Measurements from ENCODE around the gene REEP3. TPM values are rescaled to one million over a fixed set of nuclear protein-coding genes. Genes with fewer than 3 reads are reported as not detected.
A peak's percentile ranks its signal among the peaks of the same experiment; 100 is the strongest.

REEP3 gene
- total and polyA plus RNA-seq, 4 donors: 20.9 to 74.3 (median 43.1) TPM

- Histone ChIP-seq H3K27ac (ENCODE audit: low read depth in 1 of 2, low read length in 2 of 2) (no peak overlapping the region), H3K36me3 (ENCODE audit: control insufficient read depth in 1 of 2, insufficient read depth in 2 of 2, low read length in 1 of 2) (peaks cover 3% of the 10 kb centered on the region in 2 donors), H3K4me1 (ENCODE audit: control insufficient read depth in 1 of 2, insufficient read depth in 2 of 2, low read length in 2 of 2) (peaks cover 0 to 2% of the 10 kb centered on the region in 2 donors), H3K4me3 (ENCODE audit: low read length in 2 of 2) (no peak overlapping the region), H3K27me3 (ENCODE audit: control insufficient read depth in 1 of 2, insufficient read depth in 2 of 2, low read length in 1 of 2) (no peaks in the 10 kb centered on the region), H3K9me3 (ENCODE audit: control insufficient read depth, low read length) (no peaks in the 10 kb centered on the region)
- no peak for DNase-seq
- intact Hi-C loops (cut with DNase I): no loop called here
- ATAC-seq (ENCODE audit: low FRiP score): peak; percentile 26
- WGBS, 2 donors: 63 to 67% methylated on average over 2 of the region's 2 CpGs
Observed at GRCh38 chr10:63614371-63614891, 93.2 kb downstream of the REEP3 start.

GRCh38 chr10:63618552-63618951 is 97.4 kb downstream of the REEP3 start:
- intact Hi-C loops (cut with DNase I): no loop called here
- Histone ChIP-seq H3K27me3 (ENCODE audit: control insufficient read depth in 1 of 2, insufficient read depth in 2 of 2, low read length in 1 of 2) (no peaks in the 10 kb centered on the region), H3K4me1 (ENCODE audit: control insufficient read depth in 1 of 2, insufficient read depth in 2 of 2, low read length in 2 of 2) (peaks cover 0 to 2% of the 10 kb centered on the region in 2 donors), H3K36me3 (ENCODE audit: control insufficient read depth in 1 of 2, insufficient read depth in 2 of 2, low read length in 1 of 2) (peaks cover 2 to 3% of the 10 kb centered on the region in 2 donors), H3K9me3 (ENCODE audit: control insufficient read depth, low read length) (no peaks in the 10 kb centered on the region), H3K4me3 (ENCODE audit: low read length in 2 of 2) (no peak overlapping the region), H3K27ac (ENCODE audit: low read depth in 1 of 2, low read length in 2 of 2) (no peak overlapping the region)
- 85 to 94% methylated on average over 3 of the region's 3 CpGs for WGBS, 2 donors
- DNase-seq: no peak
- ATAC-seq (ENCODE audit: low FRiP score): no peak

GRCh38 chr10:63619426-63619825 is 98.2 kb downstream of the REEP3 start:
- peaks cover 2 to 3% of the 10 kb centered on the region in 2 donors for H3K36me3 ChIP-seq (ENCODE audit: control insufficient read depth in 1 of 2, insufficient read depth in 2 of 2, low read length in 1 of 2)
- H3K4me3 ChIP-seq (ENCODE audit: low read length in 2 of 2): no peak overlapping the region
- peaks cover 0 to 2% of the 10 kb centered on the region in 2 donors for H3K4me1 ChIP-seq (ENCODE audit: control insufficient read depth in 1 of 2, insufficient read depth in 2 of 2, low read length in 2 of 2)
- WGBS, 2 donors: 95 to 96% methylated on average over 7 of the region's 7 CpGs
- no peak for DNase-seq
- H3K27me3 ChIP-seq (ENCODE audit: control insufficient read depth in 1 of 2, insufficient read depth in 2 of 2, low read length in 1 of 2): no peaks in the 10 kb centered on the region
- intact Hi-C loops (cut with DNase I): no loop called here
- no peak overlapping the region for H3K27ac ChIP-seq (ENCODE audit: low read depth in 1 of 2, low read length in 2 of 2)
- ATAC-seq (ENCODE audit: low FRiP score): no peak
- H3K9me3 ChIP-seq (ENCODE audit: control insufficient read depth, low read length): no peaks in the 10 kb centered on the region

GRCh38 chr10:63622097-63622496 is 100.9 kb downstream of the REEP3 start:
- no peak for DNase-seq
- no peak overlapping the region for H3K27ac ChIP-seq (ENCODE audit: low read depth in 1 of 2, low read length in 2 of 2)
- 77 to 86% methylated on average over 2 of the region's 2 CpGs for WGBS, 2 donors
- intact Hi-C loops (cut with DNase I): loop anchor here in 1 of 2 donors (10.0 kb wide), 1 partner anchor 407 kb away; no protein-coding TSS in a partner anchor
- ATAC-seq (ENCODE audit: low FRiP score): no peak
- H3K36me3 ChIP-seq (ENCODE audit: control insufficient read depth in 1 of 2, insufficient read depth in 2 of 2, low read length in 1 of 2): no peaks in the 10 kb centered on the region
- H3K4me1 ChIP-seq (ENCODE audit: control insufficient read depth in 1 of 2, insufficient read depth in 2 of 2, low read length in 2 of 2): no peaks in the 10 kb centered on the region
- no peaks in the 10 kb centered on the region for H3K9me3 ChIP-seq (ENCODE audit: control insufficient read depth, low read length)
- no peak overlapping the region for H3K4me3 ChIP-seq (ENCODE audit: low read length in 2 of 2)
- no peaks in the 10 kb centered on the region for H3K27me3 ChIP-seq (ENCODE audit: control insufficient read depth in 1 of 2, insufficient read depth in 2 of 2, low read length in 1 of 2)

DNA sequence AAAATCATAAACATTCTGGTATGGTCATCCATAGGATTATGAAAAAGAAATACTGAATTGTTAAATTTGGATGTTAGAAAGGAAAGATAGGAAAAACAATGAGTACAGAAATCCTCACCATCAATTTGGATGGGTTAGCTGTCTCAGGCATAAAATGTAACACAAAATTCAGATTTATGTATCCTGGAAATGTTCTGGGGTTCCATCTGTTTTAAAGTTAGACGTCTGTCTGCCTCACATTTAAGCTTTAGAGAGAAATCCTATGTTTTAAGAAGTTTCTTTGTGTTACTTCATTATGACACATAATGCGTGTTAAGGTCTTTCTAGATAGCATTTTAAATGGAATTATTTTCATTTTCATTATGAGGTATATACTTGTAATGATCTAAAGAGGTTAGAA is 103.5 kb downstream of the REEP3 start:
- H3K27ac ChIP-seq (ENCODE audit: low read depth in 1 of 2, low read length in 2 of 2): no peak overlapping the region
- H3K4me3 ChIP-seq (ENCODE audit: low read length in 2 of 2): no peak overlapping the region
- H3K27me3 ChIP-seq (ENCODE audit: control insufficient read depth in 1 of 2, insufficient read depth in 2 of 2, low read length in 1 of 2): no peaks in the 10 kb centered on the region
- H3K36me3 ChIP-seq (ENCODE audit: control insufficient read depth in 1 of 2, insufficient read depth in 2 of 2, low read length in 1 of 2): no peaks in the 10 kb centered on the region
- intact Hi-C loops (cut with DNase I): loop anchor here (5.0 to 10.0 kb wide), 5 partner anchors 32 to 457 kb away; partner anchors contain the start of gene JMJD1C (in 1 of the 2)
- peaks cover 0 to 2% of the 10 kb centered on the region in 2 donors for H3K4me1 ChIP-seq (ENCODE audit: control insufficient read depth in 1 of 2, insufficient read depth in 2 of 2, low read length in 2 of 2)
- no peaks in the 10 kb centered on the region for H3K9me3 ChIP-seq (ENCODE audit: control insufficient read depth, low read length)
- 87 to 95% methylated on average over 2 of the region's 2 CpGs for whole genome bisulfite sequencing, 2 donors
- no peak for ATAC-seq (ENCODE audit: low FRiP score)
- DNase-seq: no peak

- H3K9me3 ChIP-seq (ENCODE audit: control insufficient read depth, low read length): no peaks in the 10 kb centered on the region
- no peaks in the 10 kb centered on the region for H3K27me3 ChIP-seq (ENCODE audit: control insufficient read depth in 1 of 2, insufficient read depth in 2 of 2, low read length in 1 of 2)
- no peak for DNase-seq
- no peak overlapping the region for H3K4me3 ChIP-seq (ENCODE audit: low read length in 2 of 2)
- intact Hi-C loops (cut with DNase I): loop anchor here (5.0 to 10.0 kb wide), 5 partner anchors 35 to 460 kb away; partner anchors contain the start of gene JMJD1C (in 1 of the 2)
- no peak for ATAC-seq (ENCODE audit: low FRiP score)
- no peaks in the 10 kb centered on the region for H3K36me3 ChIP-seq (ENCODE audit: control insufficient read depth in 1 of 2, insufficient read depth in 2 of 2, low read length in 1 of 2)
- no peak overlapping the region for H3K27ac ChIP-seq (ENCODE audit: low read depth in 1 of 2, low read length in 2 of 2)
- H3K4me1 ChIP-seq (ENCODE audit: control insufficient read depth in 1 of 2, insufficient read depth in 2 of 2, low read length in 2 of 2): peaks cover 0 to 2% of the 10 kb centered on the region in 2 donors
- WGBS, 2 donors: 82 to 91% methylated on average over 8 of the region's 8 CpGs
Observed at GRCh38 chr10:63627396-63627795, 106.2 kb downstream of the REEP3 start.

GRCh38 chr10:63627881-63628296 is 106.7 kb downstream of the REEP3 start:
- Histone ChIP-seq H3K4me1 (ENCODE audit: control insufficient read depth in 1 of 2, insufficient read depth in 2 of 2, low read length in 2 of 2) (peaks cover 0 to 2% of the 10 kb centered on the region in 2 donors), H3K9me3 (ENCODE audit: control insufficient read depth, low read length) (no peaks in the 10 kb centered on the region), H3K36me3 (ENCODE audit: control insufficient read depth in 1 of 2, insufficient read depth in 2 of 2, low read length in 1 of 2) (no peaks in the 10 kb centered on the region), H3K27ac (ENCODE audit: low read depth in 1 of 2, low read length in 2 of 2) (no peak overlapping the region), H3K4me3 (ENCODE audit: low read length in 2 of 2) (no peak overlapping the region), H3K27me3 (ENCODE audit: control insufficient read depth in 1 of 2, insufficient read depth in 2 of 2, low read length in 1 of 2) (no peaks in the 10 kb centered on the region)
- intact Hi-C loops (cut with DNase I): loop anchor here (2.0 to 10.0 kb wide), 6 partner anchors 36 to 461 kb away; partner anchors contain the start of gene JMJD1C (in 1 of the 2)
- 71 to 72% methylated on average over 2 of the region's 2 CpGs for WGBS, 2 donors
- ATAC-seq (ENCODE audit: low FRiP score) (no peak), DNase-seq (no peak)

GRCh38 chr10:63628526-63629362 is 107.5 kb downstream of the REEP3 start:
- Histone ChIP-seq H3K36me3 (ENCODE audit: control insufficient read depth in 1 of 2, insufficient read depth in 2 of 2, low read length in 1 of 2) (no peaks in the 10 kb centered on the region), H3K4me3 (ENCODE audit: low read length in 2 of 2) (peak overlapping the region; percentile 44 to 66), H3K27me3 (ENCODE audit: control insufficient read depth in 1 of 2, insufficient read depth in 2 of 2, low read length in 1 of 2) (no peaks in the 10 kb centered on the region), H3K4me1 (ENCODE audit: control insufficient read depth in 1 of 2, insufficient read depth in 2 of 2, low read length in 2 of 2) (peaks cover 0 to 2% of the 10 kb centered on the region in 2 donors), H3K9me3 (ENCODE audit: control insufficient read depth, low read length) (no peaks in the 10 kb centered on the region), H3K27ac (ENCODE audit: low read depth in 1 of 2, low read length in 2 of 2) (peak overlapping the region; percentile 94 to 95)
- ATAC-seq (ENCODE audit: low FRiP score) (peak; percentile 3), DNase-seq (peak in 1 of 2 donors; percentile 74)
- 1% methylated on average over 16 of the region's 16 CpGs for WGBS, 2 donors
- intact Hi-C loops (cut with DNase I): loop anchor here (1.0 to 10.0 kb wide), 7 partner anchors 36 to 461 kb away; partner anchors contain the start of gene JMJD1C (in 1 of the 2)

Measured in aorta (tissue), 5 donors.